Superior temporal gyrus (tissue), 1 donor: ENCODE measurements around the gene PMPCA.

ENCODE experiments used
- DNase-seq: peaks from one replicate; pipeline ENCODE4 v3.0.0-alpha.2; 2016; ENCODE audit errors: extremely low spot score

Gene PMPCA

DNA sequence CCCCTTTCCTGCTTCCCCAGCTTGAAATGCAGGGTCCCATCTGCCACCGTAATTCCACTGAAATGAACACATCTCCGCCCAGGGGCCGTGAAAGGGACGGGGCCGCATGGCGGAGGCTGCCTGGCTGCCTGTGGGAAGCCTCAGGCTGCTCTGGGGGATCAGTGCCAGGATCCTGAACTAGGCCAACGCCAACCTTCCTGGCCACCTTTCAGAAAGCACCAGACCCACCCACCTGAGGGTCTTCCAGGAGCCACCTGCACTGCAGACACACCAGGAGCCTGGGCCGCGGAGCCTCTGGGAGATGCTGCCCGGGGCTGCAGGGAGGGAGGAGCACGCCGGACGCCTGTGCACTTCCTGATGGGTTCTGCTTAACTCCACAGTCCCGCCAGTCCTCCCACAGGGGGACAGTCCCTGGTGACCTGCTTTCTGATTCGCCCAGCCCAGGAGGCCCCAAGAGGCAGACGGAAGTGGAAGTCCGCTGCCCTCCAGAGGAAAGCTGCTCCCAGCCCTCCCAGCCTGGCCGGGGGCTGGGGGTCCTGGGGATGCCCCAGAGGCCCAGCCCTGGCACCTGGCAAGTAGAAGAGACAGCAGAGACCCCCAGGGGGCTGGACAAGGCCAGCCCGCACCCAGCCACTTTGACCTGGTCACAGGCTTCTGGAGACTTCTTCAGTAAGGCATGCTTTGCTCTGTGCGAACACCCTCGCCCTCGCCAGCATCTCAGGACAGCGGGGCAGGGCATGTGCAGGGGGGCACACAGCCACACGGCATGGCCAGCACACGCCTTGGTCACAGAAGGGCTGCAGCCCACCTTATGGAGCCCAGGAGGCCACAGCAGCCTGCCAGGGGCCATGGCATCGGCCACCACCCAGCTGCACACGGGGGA is 36.9 kb upstream of the PMPCA start, which contains the start of gene CARD9:
Gene CARD9 (minus strand): TSS at position 370 of the 883 bp plus-strand sequence. CDS start 1,591 bp downstream, outside the sequence.
- DNase-seq = no peak

DNA sequence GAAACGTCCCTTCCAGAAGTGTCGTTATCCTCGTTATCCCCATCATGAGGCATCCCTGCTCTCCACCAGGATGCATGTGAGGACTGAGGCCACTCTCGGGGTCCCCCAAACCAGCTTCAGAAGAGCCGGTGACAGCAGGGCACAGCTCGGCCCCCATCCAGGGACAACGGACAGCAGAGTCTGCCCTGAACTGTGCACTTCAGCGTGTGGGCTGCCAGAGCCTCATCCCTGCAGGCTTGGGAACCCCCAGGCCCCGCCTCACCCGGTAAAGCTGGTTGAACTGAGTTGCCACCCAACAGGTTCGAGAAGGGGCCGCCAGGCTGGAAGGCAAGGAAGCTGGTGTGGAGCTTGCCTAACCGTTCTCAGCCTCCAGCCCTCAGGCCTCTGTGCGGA is 36.3 kb upstream of the PMPCA start:
- no peak for DNase-seq

DNA sequence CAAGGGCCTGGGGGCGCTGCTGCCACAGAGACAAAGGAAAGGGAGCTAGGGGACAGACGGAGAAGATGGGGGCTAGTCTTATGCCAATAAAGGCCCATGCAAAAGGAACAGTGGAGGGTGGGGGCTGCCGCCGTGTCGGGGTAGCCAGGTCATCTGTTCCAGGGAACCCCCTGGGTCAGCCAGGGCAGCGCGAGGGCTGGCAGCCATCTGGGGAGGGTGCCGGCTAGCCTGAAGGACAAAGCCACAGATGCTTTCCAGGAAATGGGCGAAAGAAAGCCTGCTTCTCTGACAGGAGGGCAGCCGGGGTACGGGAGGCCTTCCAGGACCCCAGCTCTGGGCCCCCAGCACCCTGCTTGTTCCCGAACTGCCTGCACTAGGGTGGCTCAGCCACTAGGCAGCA is 35.4 kb upstream of the PMPCA start:
- no peak for DNase-seq

DNA sequence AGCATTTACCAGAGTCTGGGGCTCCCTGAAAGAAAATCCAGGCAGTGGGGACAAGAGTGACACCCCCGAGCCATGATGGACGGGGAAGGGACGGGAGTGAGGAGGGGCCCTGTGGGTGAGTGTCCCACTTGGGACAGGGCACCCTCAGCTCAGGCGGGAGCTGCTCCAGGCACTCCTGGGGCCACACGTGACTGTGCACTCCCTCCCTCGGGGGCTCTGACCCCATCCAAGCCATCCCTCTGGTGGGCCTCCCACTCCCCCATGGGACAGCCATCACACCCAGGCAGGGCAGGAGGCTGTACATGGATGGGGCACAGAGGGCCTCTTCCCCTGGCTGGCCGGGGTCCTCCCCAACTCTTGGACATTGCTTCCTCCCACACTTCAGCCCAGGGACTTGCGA is 34.0 kb upstream of the PMPCA start:
- no peak for DNase-seq

DNA sequence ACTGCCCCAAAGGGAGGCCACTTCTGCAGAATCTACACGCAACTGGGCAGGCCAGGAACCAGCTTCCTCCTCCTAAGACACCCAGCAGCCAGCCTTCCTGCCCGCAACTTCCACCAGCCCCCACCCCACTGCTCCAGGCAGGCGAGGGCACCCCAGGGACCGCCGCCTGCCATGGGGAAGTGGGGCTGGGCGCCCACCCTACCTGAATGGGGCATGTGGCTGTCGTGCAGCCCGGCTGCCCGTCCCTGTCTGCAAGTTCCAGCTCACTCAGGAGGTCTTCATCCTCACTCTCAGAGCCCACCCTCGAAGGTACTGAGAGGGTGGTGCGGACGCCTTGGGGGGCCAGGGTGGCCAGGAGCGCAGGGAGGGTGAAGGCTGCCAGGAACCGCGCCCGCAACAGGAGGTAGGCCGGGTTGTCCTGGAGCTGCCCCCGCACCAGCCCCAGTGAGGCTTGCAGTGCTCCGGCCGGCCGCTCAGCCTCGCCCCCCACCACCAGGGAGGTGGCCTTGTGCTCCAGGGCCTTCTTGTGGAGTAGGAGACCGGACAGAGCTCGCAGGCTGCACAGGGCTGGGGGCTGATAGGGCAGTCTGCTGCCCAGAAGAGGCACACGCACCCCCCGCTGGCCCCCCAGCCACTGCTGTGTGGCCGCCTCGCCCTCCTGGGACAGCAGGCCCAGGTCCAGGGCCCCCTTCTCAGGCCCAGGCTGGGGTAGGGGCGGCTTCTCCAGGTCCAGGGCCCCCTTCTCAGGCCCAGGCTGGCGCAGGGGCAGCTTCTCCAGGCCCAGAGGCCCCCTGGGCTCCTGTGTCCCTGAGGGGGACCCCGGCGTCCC is 32.9 kb upstream of the PMPCA start:
- DNase-seq = no peak

DNA sequence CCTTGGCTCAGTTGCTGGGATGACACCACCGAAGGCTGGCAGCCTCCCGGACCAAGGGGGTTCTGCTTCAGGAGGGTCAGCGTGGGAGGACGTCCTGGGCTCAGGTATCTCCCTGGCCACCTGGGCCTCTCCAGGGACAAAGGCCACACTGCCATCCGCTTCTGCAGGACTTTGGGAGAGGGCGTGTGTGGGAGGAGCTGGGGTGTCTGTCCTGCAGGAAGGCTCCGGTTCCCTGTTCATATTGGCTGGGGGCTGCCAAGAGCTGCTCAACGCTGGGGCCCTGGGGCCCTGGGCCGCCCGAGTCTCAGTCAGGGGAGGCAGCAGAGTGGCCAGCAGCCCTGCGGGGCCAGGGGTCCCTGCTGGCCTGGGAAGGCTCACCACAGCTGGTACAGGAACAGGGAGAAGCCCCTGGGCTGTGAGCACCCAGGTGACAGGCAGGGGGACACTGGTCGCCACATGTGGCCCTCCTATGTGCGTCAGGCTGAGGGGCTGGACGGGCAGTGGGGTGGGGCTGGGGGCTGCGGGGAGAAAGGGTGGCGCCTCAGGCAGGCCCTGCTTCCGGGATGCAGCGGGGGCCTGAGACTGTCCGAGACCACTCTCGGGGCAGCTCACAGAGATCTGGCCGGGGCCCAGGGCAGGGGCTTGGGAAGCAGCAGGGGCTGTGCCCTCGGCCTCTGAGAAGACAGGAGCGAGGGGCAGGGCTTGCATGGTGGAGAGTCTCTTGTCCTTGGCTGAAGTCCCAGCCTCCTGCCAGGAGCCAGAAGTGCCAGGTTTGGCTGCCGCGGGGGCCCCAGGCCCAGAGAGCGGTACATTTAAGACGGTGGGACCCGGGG is 32.1 kb upstream of the PMPCA start:
- DNase-seq = no peak

DNA sequence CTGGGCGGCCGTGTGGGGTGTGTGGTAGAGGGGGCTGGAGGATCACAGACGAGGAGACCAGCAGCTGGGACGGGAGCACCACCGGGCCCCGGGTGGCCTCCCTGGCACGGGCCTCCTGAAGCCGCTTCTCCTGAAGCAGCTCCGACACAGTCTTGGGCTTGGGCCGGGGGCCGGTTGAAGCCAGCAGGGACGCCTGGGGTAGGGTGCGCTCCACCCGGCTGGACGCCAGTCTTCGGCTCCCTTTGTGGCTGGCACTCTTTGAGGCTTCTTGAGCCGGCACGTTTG is 31.5 kb upstream of the PMPCA start:
- DNase-seq = no peak

DNA sequence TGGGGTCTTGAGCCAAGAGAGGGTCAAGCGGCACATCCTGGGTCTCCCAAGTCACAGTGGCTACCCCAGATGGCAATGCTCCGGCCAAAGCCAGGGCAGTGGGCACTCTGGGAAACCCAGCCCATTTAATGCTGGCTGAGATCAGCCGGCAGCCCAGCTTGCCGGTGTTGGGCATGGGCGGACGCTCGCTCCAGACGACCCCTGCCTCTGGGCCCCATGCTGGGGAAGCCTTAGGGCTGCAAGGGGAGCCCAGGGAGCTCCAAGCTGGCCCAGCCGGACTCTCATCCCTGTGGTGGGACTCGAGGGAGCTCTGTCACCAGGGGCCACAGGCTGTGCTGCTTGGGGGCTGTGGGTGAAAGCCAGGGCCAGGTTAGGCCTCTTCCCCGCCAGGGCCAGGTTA is 31.1 kb upstream of the PMPCA start:
- DNase-seq = no peak

DNA sequence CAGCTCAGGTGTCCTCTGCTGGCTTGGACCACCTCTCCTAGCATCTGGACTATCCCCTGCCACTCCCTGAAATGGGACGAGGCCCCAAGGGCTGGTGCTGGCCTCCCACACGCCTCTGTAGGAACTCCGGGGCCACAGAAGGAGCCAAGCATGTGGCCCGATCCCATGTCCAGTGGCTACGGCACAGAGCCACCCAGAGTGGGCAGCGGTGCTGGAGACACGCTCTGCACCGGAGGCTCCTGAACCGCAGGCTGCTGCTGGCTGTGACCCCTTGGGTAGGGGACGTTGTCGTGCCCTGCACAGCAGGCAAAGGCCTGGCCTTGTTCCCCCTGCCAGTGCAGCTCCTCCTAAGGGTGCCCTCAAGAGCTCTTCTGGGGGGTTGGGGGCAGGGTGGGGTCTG is 30.6 kb upstream of the PMPCA start:
- no peak for DNase-seq

DNA sequence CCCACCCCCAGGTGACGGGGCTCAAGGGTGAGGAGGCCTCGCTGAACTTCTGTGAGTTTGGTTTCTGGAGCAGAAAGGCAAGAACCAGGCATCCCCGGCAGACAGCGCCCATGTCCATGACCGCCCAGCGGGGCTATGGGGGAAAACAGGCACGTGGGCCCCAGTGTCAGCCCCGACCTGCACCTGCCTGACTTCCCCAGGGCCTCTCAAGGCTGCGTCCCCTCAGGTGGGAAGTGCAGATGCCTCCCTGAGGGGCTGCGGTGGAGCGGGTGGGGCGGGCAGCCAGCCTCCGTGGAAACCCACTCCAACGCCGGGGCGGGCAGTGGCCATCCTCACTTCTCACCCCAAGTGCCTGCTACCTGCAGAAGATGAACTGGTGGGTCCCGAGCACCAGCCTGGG is 30.1 kb upstream of the PMPCA start:
- no peak for DNase-seq

DNA sequence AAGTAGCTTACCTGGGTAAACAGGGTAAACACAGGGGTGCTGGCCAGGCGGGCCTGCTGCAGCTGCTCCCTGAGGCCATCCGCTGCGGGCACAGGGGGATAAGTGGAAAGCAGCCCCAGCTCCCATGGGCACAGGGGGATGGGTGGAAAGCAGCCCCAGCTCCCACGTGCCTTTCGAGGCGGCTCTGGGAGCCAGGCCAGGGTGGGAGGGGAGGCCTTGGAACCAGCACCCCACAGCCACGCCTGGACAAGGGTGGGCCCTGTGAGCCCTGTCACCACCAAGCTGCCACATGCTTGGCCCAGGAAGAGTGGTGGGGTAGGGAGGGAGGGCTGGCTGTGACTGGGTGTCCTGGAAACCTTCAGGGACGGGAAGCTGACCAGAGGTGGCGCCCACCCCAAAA is 29.1 kb upstream of the PMPCA start:
- no peak for DNase-seq

DNA sequence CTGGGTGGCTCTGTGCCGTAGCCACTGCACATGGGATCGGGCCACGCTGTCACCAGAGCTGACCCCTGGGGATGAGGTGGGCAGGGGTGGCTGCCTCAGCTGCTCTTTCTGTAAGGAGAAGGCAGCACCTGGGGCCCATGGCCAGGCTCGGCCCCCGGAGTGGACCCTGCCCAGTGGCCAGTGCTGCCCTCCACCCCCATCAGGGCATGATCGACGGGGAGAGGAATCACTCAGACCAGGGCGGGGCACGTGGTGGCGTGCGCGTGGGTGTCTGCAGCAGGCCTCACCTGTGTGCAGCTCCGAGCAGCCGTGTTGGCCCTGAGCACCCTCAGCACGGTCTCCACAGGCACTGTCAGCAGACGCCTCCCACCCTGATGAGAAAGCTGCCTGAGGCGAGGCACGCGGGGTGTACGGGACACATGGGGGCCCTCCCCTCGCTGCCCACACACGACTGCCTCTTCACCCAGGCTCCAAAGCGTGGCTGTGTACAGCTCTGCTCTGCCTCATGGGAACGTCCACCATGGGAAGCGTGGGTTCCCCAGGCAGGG is 28.4 kb upstream of the PMPCA start:
- no peak for DNase-seq

DNA sequence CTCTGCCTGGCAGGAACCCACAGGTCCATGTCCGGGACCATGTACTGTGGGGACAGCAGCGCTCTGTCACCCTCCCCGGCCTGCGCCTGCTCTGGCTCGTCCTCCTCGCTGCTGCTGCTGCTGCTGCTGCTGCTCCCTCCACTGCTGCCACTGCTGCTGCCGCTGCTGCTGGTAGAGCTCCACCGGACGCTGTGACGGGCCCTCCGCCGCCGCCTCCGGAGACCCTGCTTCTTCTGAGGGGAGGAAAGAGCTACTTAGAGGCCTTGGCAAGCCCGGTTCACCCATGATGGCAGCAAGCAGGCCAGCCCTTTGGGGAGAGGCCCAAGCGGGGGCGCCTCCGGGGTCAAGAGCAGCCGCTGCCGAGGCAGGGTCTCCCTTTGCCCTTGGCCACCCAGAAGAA is 27.0 kb upstream of the PMPCA start:
- DNase-seq = no peak

DNA sequence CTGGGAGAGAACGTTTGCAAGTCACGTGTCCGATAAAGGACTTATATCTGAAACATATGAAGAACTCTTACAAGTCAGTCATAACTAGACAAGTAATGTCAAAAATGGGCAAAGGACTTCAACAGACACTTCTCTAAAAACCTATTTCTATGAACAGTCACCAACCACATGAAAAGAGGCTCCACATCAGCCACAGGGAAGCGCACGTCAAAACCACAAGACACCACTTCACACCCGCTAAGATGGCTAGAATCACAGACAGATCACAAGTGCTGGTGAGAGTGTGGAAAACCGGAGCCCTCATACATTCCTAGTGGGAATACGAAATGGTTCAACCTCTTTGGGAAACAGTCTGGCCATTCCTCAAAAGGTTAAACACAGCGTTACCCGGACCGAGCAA is 25.4 kb upstream of the PMPCA start:
- DNase-seq = no peak

DNA sequence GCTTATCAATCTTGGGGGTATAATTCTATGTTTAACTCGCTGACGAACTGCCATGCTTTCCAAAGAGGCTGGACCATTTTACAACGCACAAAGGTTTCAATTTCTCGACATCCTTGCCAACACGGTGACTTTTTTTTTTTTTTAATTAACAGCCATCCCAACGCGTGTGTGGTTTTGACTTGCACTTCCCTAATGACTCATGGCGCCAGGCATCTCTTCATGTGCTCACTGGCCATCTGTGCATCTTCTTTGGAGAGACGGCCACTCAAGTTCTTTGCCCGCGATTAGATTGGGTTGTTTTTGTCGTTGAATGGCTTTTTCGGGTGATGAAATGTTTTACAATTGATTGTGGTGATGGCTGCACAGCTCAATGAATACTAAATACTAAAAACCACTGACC is 24.4 kb upstream of the PMPCA start:
- no peak for DNase-seq

DNA sequence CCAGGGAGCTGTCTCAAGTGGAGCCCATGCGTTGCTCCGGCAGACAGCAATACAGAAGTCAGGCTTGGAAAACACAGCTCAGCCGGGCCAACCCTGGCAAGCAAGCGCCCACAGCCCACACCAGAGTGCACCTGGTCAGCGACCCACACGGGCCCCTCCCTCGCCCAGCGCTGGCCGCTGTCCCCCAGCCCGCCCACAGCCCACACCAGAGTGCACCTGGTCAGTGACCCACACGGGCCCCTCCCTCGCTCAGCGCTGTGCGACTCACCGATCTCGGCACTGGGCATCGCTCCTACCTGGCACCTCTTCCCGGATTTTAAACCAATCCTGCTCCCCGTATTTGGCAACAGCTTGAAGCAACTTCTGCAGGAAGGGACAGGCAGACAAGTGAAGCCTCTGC is 23.2 kb upstream of the PMPCA start:
- DNase-seq = no peak

DNA sequence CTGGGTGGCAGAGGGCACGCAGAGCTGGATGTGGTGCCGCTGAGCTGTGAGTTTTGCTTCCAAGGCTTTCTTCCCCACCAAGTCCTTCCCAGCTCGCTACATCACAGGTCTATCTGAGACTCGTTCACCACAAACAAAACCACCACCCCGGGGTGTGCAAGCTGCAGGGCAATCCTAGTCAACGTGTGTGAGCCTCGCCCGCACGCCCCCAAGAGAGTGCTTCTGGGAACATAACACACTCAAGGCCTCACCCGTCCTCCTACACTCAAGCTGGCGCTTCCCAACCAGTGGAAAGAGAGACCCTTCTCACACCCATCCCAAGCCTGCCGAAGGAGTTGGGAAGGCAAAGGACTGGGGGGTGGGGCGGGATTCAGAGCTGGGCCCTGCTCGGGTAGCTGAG is 21.1 kb upstream of the PMPCA start:
- no peak for DNase-seq

DNA sequence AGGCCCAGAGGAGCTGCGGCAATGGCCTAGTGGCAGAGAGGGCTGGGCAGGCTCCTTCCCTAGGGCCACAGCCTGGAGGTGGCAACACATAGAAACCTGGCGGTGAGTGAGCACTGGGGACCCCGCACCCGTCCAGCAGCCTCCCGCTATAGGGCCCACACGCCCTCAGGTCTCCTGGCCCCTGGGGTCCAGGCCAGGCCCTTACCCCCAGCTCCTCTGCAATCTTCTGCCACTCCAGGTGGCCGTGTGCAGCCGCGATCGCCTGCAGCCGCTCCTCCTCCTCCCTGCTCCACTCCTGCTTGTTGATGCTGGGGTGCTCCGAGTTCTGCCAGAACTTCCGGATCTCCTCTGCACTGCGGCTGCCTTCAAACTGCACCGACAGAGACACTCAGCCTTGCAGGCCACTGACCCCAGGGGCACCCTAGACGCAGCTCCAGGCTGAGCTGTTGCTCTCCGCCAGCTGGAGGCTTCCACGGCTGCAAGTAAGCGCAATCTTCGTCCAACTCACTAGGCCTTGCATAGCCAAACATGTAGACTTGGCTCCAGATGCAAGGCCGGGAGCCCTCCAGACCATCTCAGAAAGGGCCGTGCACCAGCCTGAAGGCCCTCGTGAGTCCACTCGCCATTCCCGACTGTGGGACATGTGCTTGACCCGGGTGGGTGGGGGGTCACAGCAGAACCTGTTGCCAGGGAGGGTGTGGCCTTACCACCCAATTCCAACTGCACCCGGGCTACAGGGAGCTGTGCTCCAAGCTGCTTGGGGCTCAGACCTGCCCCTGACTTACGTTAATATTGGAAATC is 18.5 kb upstream of the PMPCA start:
- no peak for DNase-seq

DNA sequence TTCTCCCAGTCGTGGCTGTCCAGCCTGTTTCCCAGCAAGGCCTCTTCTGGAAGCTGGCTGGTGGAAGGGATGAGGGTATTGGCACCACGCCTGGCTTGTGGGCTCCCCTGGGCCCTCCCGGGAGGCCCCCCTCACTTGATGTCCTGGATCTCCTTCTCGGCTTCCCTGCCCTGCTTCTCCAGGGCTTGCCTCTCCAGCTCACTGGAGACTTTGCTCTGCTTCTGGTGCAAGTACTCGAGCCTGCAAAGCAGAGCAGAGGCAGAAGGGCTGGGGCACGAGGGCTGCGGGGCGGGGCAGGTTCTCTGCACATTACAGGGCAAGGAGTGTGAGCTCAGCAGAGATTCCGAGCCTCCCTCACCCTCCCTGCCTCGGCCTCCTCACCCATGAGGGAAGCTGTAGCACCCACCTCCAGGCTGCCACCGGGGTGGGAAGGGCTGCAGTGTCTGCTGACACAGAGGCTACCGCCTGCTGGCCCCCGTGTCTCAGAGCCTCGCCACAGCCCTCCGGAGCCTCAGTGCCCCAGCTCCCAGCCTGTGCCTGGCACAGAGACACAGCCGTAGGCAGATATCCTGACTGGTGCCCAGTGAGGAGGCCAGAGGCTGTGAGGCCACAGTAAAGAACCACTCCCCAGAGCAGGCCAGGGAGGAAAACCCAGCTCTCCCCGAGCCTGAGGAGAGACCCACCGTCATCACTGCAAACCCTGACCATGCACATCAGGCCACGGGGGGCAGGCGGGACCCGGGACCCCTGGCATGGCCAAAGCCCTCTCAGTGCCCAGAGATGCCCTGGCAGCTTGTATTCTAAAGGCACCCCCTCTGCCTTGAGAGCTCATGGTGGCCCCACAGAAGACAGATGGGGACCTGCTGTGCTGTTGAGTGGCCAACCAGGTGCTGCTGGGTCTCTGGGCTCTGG is 17.7 kb upstream of the PMPCA start:
- no peak for DNase-seq

DNA sequence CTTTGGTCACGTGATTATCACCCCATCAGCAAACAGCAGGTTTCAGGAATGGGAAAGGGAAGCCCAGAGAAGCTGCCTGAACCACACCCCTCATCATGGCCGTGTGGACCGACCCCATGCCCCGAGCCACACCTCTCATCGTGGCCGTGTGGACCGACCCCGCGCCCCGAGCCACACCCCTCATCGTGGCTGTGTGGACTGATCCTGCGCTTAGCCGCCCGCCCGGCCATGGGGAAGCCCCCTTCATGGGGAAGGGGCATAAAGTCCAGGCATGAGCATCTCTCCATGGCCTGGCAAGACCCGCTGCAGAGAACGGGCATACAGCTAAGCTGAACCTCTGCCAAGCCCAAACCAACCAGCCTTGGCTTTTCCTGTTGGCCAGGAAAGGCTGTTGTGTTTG is 16.9 kb upstream of the PMPCA start:
- DNase-seq = no peak
